ENCODE data around the gene TBC1D1.
A peak's percentile ranks its signal among the peaks of the same experiment; 100 is the strongest.

The TBC1D1 gene

DNA sequence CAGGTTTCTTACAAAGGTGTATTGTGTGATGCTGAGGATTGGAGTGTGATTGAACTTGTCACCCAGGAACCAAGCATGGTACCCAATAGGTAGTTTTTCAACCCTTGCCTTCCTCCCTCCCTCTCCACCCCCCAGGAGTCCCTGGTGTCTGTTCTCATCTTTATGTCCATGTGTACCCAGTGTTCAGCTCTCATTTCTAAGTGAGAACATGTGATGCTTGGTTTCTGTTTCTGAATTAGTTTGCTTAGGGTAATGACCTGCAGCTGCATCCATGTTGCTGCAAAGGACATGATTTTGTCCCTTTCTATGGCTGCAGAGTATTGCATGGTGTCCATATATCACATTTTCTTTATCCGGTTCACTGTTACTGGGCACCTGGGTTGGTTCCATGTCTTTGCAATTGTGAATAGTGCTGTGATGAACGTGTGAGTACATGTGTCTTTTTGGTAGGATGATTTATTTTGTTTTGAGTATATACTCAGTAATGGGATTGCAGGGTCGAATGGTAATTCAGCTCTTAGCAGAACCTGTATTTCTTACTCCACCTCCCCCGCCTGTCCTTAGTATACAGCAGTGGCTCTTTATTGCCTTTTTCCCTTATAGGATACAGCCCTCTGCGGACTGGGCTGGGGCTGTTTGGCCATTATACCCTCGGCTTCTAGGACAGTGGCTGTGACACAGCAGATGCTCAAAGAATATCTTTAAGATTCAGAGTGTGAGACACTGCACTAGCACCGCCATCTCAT, 214.8 kb downstream of the TBC1D1 start:
- Mint-ChIP-seq H3K36me3 (ENCODE audit: low read depth) (peaks cover 37% of the 10 kb centered on the region), H3K4me1 (ENCODE audit: low read depth) (peaks cover 25% of the 10 kb centered on the region), H3K27ac (peak overlapping the region; percentile 41), H3K27me3 (ENCODE audit: low read depth) (no peaks in the 10 kb centered on the region), H3K9me3 (no peaks in the 10 kb centered on the region), H3K4me3 (no peak overlapping the region)

DNA sequence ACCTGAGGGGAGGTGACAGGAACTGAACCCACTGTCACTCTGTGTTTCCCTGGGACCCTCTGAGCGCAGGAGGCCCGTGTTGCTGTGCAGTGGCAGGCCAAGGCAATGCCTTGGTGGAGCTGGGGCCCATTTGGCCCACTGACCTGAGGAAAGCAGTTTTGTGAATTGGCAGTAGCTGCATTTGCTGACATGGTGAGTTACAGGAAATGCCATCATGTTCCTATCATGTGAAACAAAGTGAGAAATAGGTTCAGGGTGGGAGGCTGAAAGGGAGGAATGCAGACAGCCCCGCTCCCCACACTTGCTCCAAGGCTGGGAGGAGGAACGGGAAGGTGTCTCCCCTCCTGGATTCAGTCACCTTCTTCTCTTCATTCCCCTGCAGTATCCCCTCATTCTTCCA, 215.4 kb downstream of the TBC1D1 start:
- Mint-ChIP-seq H3K27ac (no peak overlapping the region), H3K36me3 (ENCODE audit: low read depth) (peaks cover 38% of the 10 kb centered on the region)

DNA sequence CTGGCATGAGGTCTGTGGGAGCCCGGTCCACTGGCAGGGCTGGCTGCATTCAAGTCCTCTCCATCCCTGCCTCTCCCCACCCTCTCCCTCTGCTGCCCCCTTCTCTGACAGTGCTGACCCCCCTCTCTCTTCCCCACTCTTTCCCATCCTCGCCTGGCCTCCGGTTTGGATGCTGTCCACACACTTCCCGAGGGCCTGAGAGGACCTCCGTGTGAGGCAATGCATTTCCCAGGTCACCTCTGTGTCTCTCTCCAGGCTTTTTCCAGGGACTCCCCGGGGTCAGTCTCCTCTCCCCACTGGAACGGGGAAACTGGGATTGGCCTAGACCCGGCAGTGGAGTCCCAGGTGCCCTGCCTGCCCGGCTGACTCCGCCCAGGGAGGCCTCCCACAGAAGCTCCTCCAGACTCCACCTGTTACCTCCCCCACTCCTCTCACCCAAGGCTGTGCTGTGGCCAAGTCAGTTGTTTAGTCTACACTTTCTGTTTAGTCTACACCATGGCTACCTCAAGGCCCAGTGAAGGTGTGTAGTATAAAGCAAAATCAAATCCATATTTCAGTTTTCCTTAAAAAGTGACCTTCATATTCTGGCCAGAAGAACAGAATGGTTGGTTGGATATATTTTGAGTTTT, 216.1 kb downstream of the TBC1D1 start:
- H3K36me3 Mint-ChIP-seq (ENCODE audit: low read depth), result peaks cover 36% of the 10 kb centered on the region
- no peak overlapping the region for H3K4me3 Mint-ChIP-seq
- H3K4me1 Mint-ChIP-seq (ENCODE audit: low read depth), result peaks cover 26% of the 10 kb centered on the region
- peak overlapping the region; percentile 36 for H3K27ac Mint-ChIP-seq
- H3K27me3 Mint-ChIP-seq (ENCODE audit: low read depth), result no peaks in the 10 kb centered on the region
- no peaks in the 10 kb centered on the region for H3K9me3 Mint-ChIP-seq

More for the DNA sequence above, 215.4 kb downstream of the TBC1D1 start:
- no peaks in the 10 kb centered on the region for H3K9me3 Mint-ChIP-seq
- H3K27me3 Mint-ChIP-seq (ENCODE audit: low read depth), result no peaks in the 10 kb centered on the region
- peaks cover 24% of the 10 kb centered on the region for H3K4me1 Mint-ChIP-seq (ENCODE audit: low read depth)
- H3K4me3 Mint-ChIP-seq, result no peak overlapping the region

DNA sequence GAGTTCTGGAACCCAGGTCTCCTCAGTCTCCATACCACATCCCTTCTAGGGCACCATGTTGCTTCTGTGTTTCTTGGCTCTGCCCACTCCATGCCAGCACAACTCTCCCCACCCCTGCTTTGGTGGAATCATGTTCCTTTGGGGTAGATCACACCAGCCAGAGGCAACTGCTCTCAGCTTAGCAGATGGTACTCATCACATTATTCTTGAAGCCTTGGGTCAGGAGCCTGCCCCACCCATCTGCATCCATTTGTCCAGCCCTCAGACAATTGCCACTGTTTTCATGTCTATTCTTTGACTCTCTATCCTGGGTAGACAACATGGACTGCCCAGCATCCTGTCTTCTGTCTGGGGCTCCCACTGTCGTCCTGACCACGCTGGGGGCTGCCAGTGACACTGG, 216.9 kb downstream of the TBC1D1 start:
- no peak overlapping the region for H3K4me3 Mint-ChIP-seq
- H3K27ac Mint-ChIP-seq, result no peak overlapping the region
- no peaks in the 10 kb centered on the region for H3K9me3 Mint-ChIP-seq
- peaks cover 33% of the 10 kb centered on the region for H3K36me3 Mint-ChIP-seq (ENCODE audit: low read depth)
- no peaks in the 10 kb centered on the region for H3K27me3 Mint-ChIP-seq (ENCODE audit: low read depth)
- H3K4me1 Mint-ChIP-seq (ENCODE audit: low read depth), result peaks cover 26% of the 10 kb centered on the region

DNA sequence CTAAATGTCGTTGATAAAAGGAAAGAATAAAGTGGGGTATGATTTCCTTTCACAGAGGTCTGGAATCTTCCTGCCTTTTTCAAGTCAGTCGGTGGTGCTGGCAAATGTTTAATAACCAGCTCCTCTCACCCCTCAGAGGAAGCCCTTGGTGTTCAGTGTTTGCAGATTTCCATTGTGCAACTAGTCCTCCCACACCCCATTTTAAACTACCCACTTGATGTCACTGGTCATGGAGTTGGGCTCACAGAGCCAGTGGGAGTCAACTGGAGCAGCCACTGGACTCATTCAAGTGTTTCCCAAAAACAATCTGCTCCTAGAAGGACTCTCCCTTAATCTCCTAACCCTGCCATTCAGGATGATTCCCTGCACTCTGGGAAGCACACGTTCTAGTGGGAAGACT, 218.5 kb downstream of the TBC1D1 start:
- no peak overlapping the region for H3K4me3 Mint-ChIP-seq

DNA sequence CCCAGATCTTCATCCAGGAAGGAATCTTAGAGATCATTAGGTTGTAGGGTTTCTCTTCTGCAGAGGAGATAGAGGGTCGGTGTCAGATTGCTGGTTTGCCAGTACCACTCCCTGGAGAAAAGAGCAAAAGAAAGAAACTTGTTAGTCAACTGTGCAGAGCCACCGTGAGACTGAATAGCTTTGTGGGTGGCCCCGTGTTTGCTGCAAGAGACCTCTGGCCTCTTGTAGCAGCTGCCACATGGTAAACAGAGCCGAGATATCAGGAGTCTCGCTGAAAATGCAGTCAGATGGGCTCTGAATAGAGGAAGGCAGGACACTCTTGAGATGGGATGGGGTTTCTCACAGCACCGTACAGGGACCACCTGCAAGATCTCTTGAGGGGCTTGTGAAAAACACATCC, 219.0 kb downstream of the TBC1D1 start:
- Mint-ChIP-seq H3K9me3 (no peaks in the 10 kb centered on the region), H3K36me3 (ENCODE audit: low read depth) (peaks cover 33% of the 10 kb centered on the region), H3K4me3 (no peak overlapping the region), H3K4me1 (ENCODE audit: low read depth) (peaks cover 27% of the 10 kb centered on the region), H3K27ac (no peak overlapping the region), H3K27me3 (ENCODE audit: low read depth) (no peaks in the 10 kb centered on the region)

More for the DNA sequence above, 218.5 kb downstream of the TBC1D1 start:
- H3K4me1 Mint-ChIP-seq (ENCODE audit: low read depth), result peaks cover 27% of the 10 kb centered on the region
- H3K36me3 Mint-ChIP-seq (ENCODE audit: low read depth), result peaks cover 31% of the 10 kb centered on the region
- no peaks in the 10 kb centered on the region for H3K9me3 Mint-ChIP-seq
- H3K27ac Mint-ChIP-seq, result no peak overlapping the region
- no peaks in the 10 kb centered on the region for H3K27me3 Mint-ChIP-seq (ENCODE audit: low read depth)

DNA sequence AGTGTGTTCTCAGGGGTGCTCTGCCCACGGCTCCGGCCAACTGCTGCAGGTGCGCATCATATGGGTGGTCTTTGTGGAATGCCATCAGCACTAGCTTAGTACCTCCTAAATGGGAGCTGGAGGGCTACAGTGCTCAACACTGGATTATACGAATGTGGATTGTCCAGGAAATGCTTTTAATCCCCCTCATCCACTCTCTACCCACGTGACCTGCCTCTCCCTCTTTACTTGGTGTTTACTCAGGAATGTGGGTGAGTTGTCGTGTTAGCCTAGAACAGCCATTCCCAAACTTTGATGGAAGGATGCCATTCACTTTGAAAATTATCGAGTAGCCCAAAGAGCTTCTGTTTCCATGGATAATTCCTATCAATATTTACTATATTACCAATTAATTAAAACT, 220.1 kb downstream of the TBC1D1 start:
- Mint-ChIP-seq H3K9me3 (no peaks in the 10 kb centered on the region), H3K27ac (no peak overlapping the region), H3K4me3 (no peak overlapping the region), H3K36me3 (ENCODE audit: low read depth) (peaks cover 30% of the 10 kb centered on the region), H3K4me1 (ENCODE audit: low read depth) (peaks cover 20% of the 10 kb centered on the region), H3K27me3 (ENCODE audit: low read depth) (no peaks in the 10 kb centered on the region)

DNA sequence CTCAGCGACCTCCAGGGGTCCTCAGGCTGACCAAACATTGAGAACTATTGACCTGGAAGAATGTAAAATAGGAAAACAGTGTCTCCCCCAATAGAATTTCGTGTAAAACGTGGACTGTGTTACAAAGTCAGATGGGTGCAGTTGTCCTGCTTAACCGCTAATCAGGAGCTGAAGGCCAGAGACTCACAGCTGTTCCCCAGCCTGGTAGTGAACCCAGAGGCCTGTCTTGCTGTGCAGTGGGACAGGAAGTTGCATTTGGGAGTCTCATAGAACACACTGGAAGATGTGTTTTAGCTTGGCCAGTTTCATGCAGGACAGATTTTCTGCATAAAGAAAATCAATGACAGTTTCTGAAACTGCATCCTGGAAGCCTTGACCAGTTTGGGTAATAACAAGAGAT, 220.8 kb downstream of the TBC1D1 start:
- Mint-ChIP-seq H3K9me3 (no peaks in the 10 kb centered on the region), H3K4me3 (no peak overlapping the region), H3K36me3 (ENCODE audit: low read depth) (peaks cover 35% of the 10 kb centered on the region), H3K4me1 (ENCODE audit: low read depth) (peaks cover 16% of the 10 kb centered on the region), H3K27me3 (ENCODE audit: low read depth) (no peaks in the 10 kb centered on the region), H3K27ac (no peak overlapping the region)

DNA sequence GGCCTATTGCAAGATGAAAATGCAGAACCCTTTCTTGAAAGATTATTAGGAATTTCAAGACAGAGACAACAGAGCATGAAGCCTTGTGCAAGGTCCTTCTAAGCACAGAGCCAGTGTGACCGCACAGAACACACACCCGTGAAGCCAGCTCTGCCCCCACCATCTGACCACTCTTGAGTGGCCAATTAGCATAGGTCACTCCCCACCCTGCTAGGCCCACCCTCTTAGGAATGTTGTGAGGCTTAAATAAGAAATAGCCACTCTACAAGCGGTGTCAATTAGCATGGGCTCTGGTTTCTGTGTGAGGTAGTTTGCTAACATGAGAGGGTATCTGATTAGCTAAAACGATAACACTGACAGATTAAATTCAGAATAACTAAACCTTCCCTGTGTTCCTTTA, 222.2 kb downstream of the TBC1D1 start:
- Mint-ChIP-seq H3K36me3 (ENCODE audit: low read depth) (peaks cover 33% of the 10 kb centered on the region), H3K27ac (no peak overlapping the region), H3K9me3 (no peaks in the 10 kb centered on the region), H3K4me1 (ENCODE audit: low read depth) (peaks cover 11% of the 10 kb centered on the region), H3K27me3 (ENCODE audit: low read depth) (no peaks in the 10 kb centered on the region), H3K4me3 (no peak overlapping the region)

DNA sequence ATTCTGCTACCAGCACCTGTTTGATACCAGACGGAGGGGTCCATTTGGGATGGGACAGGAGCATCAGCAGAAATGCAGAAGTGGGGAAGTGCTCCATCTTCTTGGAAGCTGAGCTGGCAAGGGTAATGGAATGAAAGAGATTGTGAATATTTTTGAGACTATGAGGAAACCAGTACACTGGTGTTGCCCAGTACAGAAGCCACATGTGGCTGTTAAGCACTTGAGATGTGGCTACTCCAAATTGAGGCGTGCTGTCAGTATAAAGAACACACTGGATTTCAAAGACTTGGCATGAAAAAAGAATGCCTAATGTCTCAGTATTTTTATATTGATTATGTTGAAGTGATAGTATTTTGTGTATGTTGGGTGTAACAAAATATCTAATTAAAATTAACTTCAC, 222.7 kb downstream of the TBC1D1 start:
- Mint-ChIP-seq H3K36me3 (ENCODE audit: low read depth) (peaks cover 30% of the 10 kb centered on the region), H3K9me3 (no peaks in the 10 kb centered on the region), H3K4me3 (no peak overlapping the region), H3K27ac (no peak overlapping the region), H3K27me3 (ENCODE audit: low read depth) (no peaks in the 10 kb centered on the region), H3K4me1 (ENCODE audit: low read depth) (peaks cover 11% of the 10 kb centered on the region)

DNA sequence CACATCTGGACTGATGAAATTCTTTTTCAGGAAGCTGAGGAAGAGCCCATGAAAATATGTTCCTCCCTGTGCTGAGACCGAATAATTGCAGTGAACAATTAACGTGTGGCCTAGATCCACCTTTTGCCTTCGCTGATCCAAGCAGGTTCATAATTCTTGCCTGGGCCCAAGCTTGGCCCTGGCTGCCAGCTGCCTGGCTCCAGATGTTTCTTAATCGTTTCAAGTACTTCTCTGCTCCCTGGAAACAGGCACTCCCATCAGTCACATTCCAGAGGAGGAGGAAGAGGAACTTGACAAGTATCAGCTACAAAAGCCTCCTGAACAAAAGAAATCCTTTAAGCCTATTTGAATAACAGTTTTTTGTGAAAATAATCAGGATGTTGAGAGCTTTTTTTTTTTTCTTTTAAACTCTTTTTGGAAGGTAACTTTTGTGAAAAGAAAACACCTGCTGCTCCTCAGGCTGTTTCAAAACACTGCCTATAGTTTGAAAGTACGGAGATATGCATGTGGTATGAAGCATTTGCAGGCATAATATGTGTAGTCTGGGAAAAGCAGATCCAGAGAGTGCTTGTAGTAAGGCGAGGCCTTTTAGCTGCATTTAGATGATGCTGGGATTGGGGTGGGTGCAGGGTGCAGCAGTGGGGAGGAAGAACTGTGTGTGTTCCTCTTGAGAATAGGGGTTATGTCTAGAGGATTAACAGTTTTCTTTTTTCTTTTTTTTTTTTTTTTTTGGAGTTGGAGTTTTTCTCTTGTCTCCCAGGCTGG, 223.7 kb downstream of the TBC1D1 start:
- Mint-ChIP-seq H3K4me1 (ENCODE audit: low read depth) (peaks cover 11% of the 10 kb centered on the region), H3K27ac (no peak overlapping the region), H3K27me3 (ENCODE audit: low read depth) (no peaks in the 10 kb centered on the region), H3K9me3 (no peaks in the 10 kb centered on the region), H3K4me3 (no peak overlapping the region), H3K36me3 (ENCODE audit: low read depth) (peaks cover 30% of the 10 kb centered on the region)

DNA sequence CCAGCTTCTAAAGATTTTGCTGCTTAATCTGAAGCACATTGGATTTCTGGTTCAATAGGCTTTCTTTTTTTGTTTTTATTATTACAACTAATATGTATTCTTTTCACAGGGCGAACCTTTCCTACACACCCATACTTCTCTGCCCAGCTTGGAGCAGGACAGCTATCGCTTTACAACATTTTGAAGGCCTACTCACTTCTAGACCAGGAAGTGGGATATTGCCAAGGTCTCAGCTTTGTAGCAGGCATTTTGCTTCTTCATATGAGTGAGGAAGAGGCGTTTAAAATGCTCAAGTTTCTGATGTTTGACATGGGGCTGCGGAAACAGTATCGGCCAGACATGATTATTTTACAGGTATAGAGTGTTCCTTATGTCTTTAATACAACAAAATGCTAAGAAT, 224.7 kb downstream of the TBC1D1 start:
- Mint-ChIP-seq H3K4me3 (no peak overlapping the region), H3K4me1 (ENCODE audit: low read depth) (peaks cover 12% of the 10 kb centered on the region), H3K27ac (no peak overlapping the region), H3K36me3 (ENCODE audit: low read depth) (peaks cover 26% of the 10 kb centered on the region), H3K9me3 (no peaks in the 10 kb centered on the region), H3K27me3 (ENCODE audit: low read depth) (no peaks in the 10 kb centered on the region)

DNA sequence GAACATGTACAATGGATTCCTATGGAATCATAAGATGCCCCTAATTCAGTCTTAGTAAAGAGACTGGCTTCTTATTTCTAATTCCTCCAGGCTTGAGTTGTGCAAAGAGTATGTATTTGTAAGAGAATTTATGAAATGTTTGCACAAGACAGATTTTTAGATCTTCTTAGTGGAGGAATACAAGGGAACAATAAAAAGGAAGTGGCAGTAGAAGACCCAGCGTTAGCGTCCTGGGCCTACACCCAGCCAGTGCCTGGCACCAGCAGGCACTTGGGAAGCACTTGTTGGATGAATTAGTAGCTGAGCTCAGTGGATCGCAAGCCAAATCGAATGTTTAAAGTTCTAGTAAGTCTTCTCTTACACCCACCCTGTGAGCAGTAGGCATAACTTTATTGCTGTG, 226.7 kb downstream of the TBC1D1 start:
- H3K4me3 Mint-ChIP-seq, result no peak overlapping the region
- H3K4me1 Mint-ChIP-seq (ENCODE audit: low read depth), result peaks cover 12% of the 10 kb centered on the region
- no peaks in the 10 kb centered on the region for H3K9me3 Mint-ChIP-seq
- no peaks in the 10 kb centered on the region for H3K27me3 Mint-ChIP-seq (ENCODE audit: low read depth)
- H3K27ac Mint-ChIP-seq, result no peak overlapping the region
- H3K36me3 Mint-ChIP-seq (ENCODE audit: low read depth), result peaks cover 35% of the 10 kb centered on the region

DNA sequence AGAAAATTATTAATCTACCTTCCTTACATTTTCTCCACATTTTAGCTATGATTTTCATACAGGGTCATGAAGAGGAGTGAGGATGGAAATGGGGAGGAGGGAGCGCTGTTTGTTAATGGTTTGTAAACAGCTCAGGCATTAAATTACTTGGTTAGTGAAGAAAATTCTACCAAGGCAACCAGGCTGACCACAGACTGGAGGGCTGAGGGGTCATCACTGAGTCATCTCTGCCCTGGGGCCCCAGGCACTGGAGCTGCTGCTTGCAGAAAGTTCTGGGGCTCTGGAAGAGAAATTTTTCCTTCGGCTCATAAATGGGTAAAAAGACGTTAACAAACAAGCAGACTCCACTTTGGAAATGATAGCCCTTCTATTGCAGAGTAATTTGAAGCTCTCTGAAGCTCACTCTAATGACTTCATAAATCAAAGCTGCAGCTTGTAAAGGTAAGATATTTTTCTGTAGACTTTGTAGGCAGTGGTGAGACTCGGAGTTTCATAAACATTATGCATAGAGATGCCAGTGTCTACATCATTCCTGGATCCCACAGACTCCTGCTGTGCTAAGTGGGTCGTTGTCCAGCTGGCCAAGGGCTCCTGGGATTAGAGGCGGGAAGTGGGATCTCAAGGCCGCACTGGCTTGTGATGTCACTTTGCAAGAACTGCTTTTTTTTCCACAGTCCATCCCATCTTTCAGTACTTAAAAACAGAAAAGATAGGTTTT, 228.9 kb downstream of the TBC1D1 start:
- no peak overlapping the region for H3K4me3 Mint-ChIP-seq
- H3K27ac Mint-ChIP-seq, result no peak overlapping the region
- no peaks in the 10 kb centered on the region for H3K27me3 Mint-ChIP-seq (ENCODE audit: low read depth)
- H3K9me3 Mint-ChIP-seq, result no peaks in the 10 kb centered on the region
- peaks cover 23% of the 10 kb centered on the region for H3K4me1 Mint-ChIP-seq (ENCODE audit: low read depth)
- peaks cover 39% of the 10 kb centered on the region for H3K36me3 Mint-ChIP-seq (ENCODE audit: low read depth)

Data from T-helper 1 cell treated with Interleukin-12 subunit alpha and Interleukin-12 subunit beta and Interleukin-4 antibody, amounts not matched to agents 30 μg/mL and 1 μg/mL, for 36 hours (primary cell).